ENCODE results near the gene KLHL22. TPM values are rescaled to one million over a fixed set of nuclear protein-coding genes. Genes with fewer than 3 reads are reported as not detected.

KLHL22 gene
- total RNA-seq, 1 experiment from 2014 or later, result 20.0 TPM

- Histone ChIP-seq H3K4me1 (replicated peaks; ENCODE audit: insufficient read depth) (peaks cover 12% of the 10 kb centered on the region), H4K20me1 (ENCODE audit: insufficient read depth) (peaks cover 24% of the 10 kb centered on the region), H3K4me3 (no peak overlapping the region), H3K27ac (no peak overlapping the region), H3K9me3 (ENCODE audit: insufficient read depth, low read depth) (no peaks in the 10 kb centered on the region), H2AFZ (no peak overlapping the region), H3K27me3 (ENCODE audit: insufficient read depth, low read depth) (no peaks in the 10 kb centered on the region), H3K36me3 (ENCODE audit: low read depth) (no peaks in the 10 kb centered on the region), H3K79me2 (ENCODE audit: low read depth) (peaks cover 86% of the 10 kb centered on the region), H3K9me2 (ENCODE audit: insufficient read depth) (no peaks in the 10 kb centered on the region), H3K4me2 (no peak overlapping the region), H3F3A (ENCODE audit: insufficient read depth, low read depth) (peaks cover 12% of the 10 kb centered on the region; the same call in 1 of the 2 replicates)
- ChIA-PET CTCF (no interaction called here), POLR2A (ENCODE audit: unreplicated experiment) (no interaction called here)
- BruUV-seq (replicated peaks), result no TSS peak
- TF ChIP-seq EZH2 (IDR thresholded peaks at IDR 0.05; ENCODE audit: low read depth) (no peak), CTCF (conservative IDR thresholded peaks at IDR 0.05) (no peak)
- no peak for DNase-seq
- intact Hi-C loops (cut with micrococcal nuclease; ENCODE audit: unreplicated experiment), result no loop called here
Observed at GRCh38 chr22:20523086-20523983, 27.7 kb upstream of the KLHL22 start.

- intact Hi-C loops (cut with micrococcal nuclease; ENCODE audit: unreplicated experiment), result no loop called here
- no peak overlapping the region for H2AFZ ChIP-seq
- H3K4me1 ChIP-seq (replicated peaks; ENCODE audit: insufficient read depth), result peaks cover 11% of the 10 kb centered on the region
- no peak for DNase-seq
- CTCF ChIA-PET, result no interaction called here
- no peak overlapping the region for H3K27ac ChIP-seq
- H3K79me2 ChIP-seq (ENCODE audit: low read depth), result peaks cover 86% of the 10 kb centered on the region
- peaks cover 33% of the 10 kb centered on the region for H4K20me1 ChIP-seq (ENCODE audit: insufficient read depth)
- no peak overlapping the region for H3K4me2 ChIP-seq
- no peaks in the 10 kb centered on the region for H3K9me3 ChIP-seq (ENCODE audit: insufficient read depth, low read depth)
- H3K4me3 ChIP-seq, result no peak overlapping the region
- peaks cover 12% of the 10 kb centered on the region; the same call in 1 of the 2 replicates for H3F3A ChIP-seq (ENCODE audit: insufficient read depth, low read depth)
- POLR2A ChIA-PET (ENCODE audit: unreplicated experiment), result no interaction called here
- TF ChIP-seq CTCF (conservative IDR thresholded peaks at IDR 0.05) (no peak), EZH2 (IDR thresholded peaks at IDR 0.05; ENCODE audit: low read depth) (no peak)
- H3K9me2 ChIP-seq (ENCODE audit: insufficient read depth), result no peaks in the 10 kb centered on the region
- no peaks in the 10 kb centered on the region for H3K27me3 ChIP-seq (ENCODE audit: insufficient read depth, low read depth)
- no peaks in the 10 kb centered on the region for H3K36me3 ChIP-seq (ENCODE audit: low read depth)
- BruUV-seq (replicated peaks), result no TSS peak
Observed at GRCh38 chr22:20522134-20523004, 26.8 kb upstream of the KLHL22 start.

GRCh38 chr22:20520093-20520511, 24.5 kb upstream of the KLHL22 start:
- H3K9me2 ChIP-seq (ENCODE audit: insufficient read depth), result no peaks in the 10 kb centered on the region
- POLR2A ChIA-PET (ENCODE audit: unreplicated experiment), result no interaction called here
- H3F3A ChIP-seq (ENCODE audit: insufficient read depth, low read depth), result no peaks in the 10 kb centered on the region
- no TSS peak for BruUV-seq (replicated peaks)
- no peaks in the 10 kb centered on the region for H3K4me1 ChIP-seq (replicated peaks; ENCODE audit: insufficient read depth)
- no peaks in the 10 kb centered on the region for H3K27me3 ChIP-seq (ENCODE audit: insufficient read depth, low read depth)
- no peak for DNase-seq
- intact Hi-C loops (cut with micrococcal nuclease; ENCODE audit: unreplicated experiment), result no loop called here
- H3K9me3 ChIP-seq (ENCODE audit: insufficient read depth, low read depth), result no peaks in the 10 kb centered on the region
- TF ChIP-seq EZH2 (IDR thresholded peaks at IDR 0.05; ENCODE audit: low read depth), result no peak
- TF ChIP-seq CTCF (conservative IDR thresholded peaks at IDR 0.05), result no peak
- CTCF ChIA-PET, result no interaction called here
- no peak overlapping the region for H3K4me2 ChIP-seq
- H4K20me1 ChIP-seq (ENCODE audit: insufficient read depth), result peaks cover 46% of the 10 kb centered on the region
- H3K27ac ChIP-seq, result no peak overlapping the region
- H3K36me3 ChIP-seq (ENCODE audit: low read depth), result no peaks in the 10 kb centered on the region
- H2AFZ ChIP-seq, result no peak overlapping the region
- no peak overlapping the region for H3K4me3 ChIP-seq
- peaks cover 92% of the 10 kb centered on the region for H3K79me2 ChIP-seq (ENCODE audit: low read depth)

All from PC-9 (cell line).